Duodenal mucosa (tissue), 2 donors: Measurements from ENCODE around the gene HAPLN3.
"Not testable (repeated sequence)": the region's sequence is repeated elsewhere in the genome, so short reads cannot be mapped to it uniquely, and the experiment has no call there.

Source experiments
- H3K27ac ChIP-seq: one replicate; pipeline ENCODE4 v1.7.0; 2013; ENCODE audit warnings: low read depth, low read length
- H3K27me3 ChIP-seq, 2 donors: one replicate each; pipeline ENCODE4 v1.7.0; 2013; ENCODE audit warnings: low read length in 2 of 2, control low read depth in 1 of 2; ENCODE audit not compliant: insufficient read depth in 2 of 2, control insufficient read depth in 1 of 2
- H3K36me3 ChIP-seq, 2 donors: one replicate each; pipeline ENCODE4 v1.7.0; 2013; ENCODE audit warnings: low read length in 2 of 2, control low read depth in 1 of 2; ENCODE audit not compliant: insufficient read depth in 2 of 2, control insufficient read depth in 1 of 2
- H3K4me1 ChIP-seq, 2 donors: one replicate each; pipeline ENCODE4 v1.7.0; 2013; ENCODE audit warnings: low read length in 2 of 2, control low read depth in 1 of 2; ENCODE audit not compliant: insufficient read depth in 2 of 2, control insufficient read depth in 1 of 2
- H3K4me3 ChIP-seq, 2 donors: one replicate each; pipeline ENCODE4 v1.7.0; 2013; ENCODE audit warnings: low read length in 2 of 2, low read depth in 1 of 2
- H3K9ac ChIP-seq, 2 donors: one replicate each; pipeline ENCODE4 v1.7.0; 2013; ENCODE audit warnings: low read length in 2 of 2, low read depth in 1 of 2
- H3K9me3 ChIP-seq, 2 donors: one replicate each; pipeline ENCODE4 v1.7.0; 2013; ENCODE audit warnings: low read length in 2 of 2, control low read depth in 1 of 2; ENCODE audit not compliant: control insufficient read depth in 1 of 2

Gene HAPLN3

GRCh38 chr15:88928192-88928591 is 32.8 kb upstream of the HAPLN3 start:
- not testable (repeated sequence) for H3K36me3 ChIP-seq, H3K4me1 ChIP-seq, H3K4me3 ChIP-seq, H3K27me3 ChIP-seq, H3K9ac ChIP-seq, H3K27ac ChIP-seq, H3K9me3 ChIP-seq

- not testable (repeated sequence) for H3K27ac ChIP-seq, H3K9me3 ChIP-seq
Observed at GRCh38 chr15:88925648-88926047, 30.3 kb upstream of the HAPLN3 start.

GRCh38 chr15:88920892-88921435 is 25.6 kb upstream of the HAPLN3 start:
- H3K27ac ChIP-seq, H3K27me3 ChIP-seq, H3K4me1 ChIP-seq, H3K9ac ChIP-seq, H3K9me3 ChIP-seq, H3K36me3 ChIP-seq, H3K4me3 ChIP-seq: not testable (repeated sequence)

More at GRCh38 chr15:88925648-88926047, 30.3 kb upstream of the HAPLN3 start:
- not testable (repeated sequence) for H3K27me3 ChIP-seq, H3K4me1 ChIP-seq, H3K9ac ChIP-seq, H3K4me3 ChIP-seq, H3K36me3 ChIP-seq

- Histone ChIP-seq H3K27me3 (no peaks in the 10 kb centered on the region), H3K27ac (no peak overlapping the region), H3K36me3 (no peaks in the 10 kb centered on the region), H3K9me3 (no peaks in the 10 kb centered on the region), H3K4me3 (no peak overlapping the region), H3K4me1 (no peaks in the 10 kb centered on the region), H3K9ac (no peak overlapping the region)
Observed at GRCh38 chr15:88920186-88920891, 25.0 kb upstream of the HAPLN3 start.

DNA sequence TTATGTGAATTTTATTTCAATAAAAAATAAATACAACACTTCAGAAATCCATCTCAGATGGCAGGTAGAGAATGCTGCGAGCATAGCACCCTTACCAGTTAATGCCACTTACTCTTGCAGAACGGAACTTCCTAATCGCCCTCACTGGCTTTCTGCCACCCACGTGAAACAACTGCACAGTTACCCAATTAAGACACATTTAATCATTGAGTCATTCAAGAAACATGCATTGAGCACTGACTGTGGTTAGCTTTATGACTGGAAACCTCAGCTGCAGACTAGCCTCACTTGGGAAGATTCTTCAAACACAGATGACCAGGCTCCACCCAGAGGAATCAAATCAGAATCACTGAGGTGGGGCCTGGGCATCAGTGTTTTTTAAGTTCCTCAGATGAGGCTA is 23.4 kb upstream of the HAPLN3 start:
- no peaks in the 10 kb centered on the region for H3K4me1 ChIP-seq
- no peaks in the 10 kb centered on the region for H3K27me3 ChIP-seq
- no peak overlapping the region for H3K4me3 ChIP-seq
- H3K9ac ChIP-seq = no peak overlapping the region
- no peaks in the 10 kb centered on the region for H3K36me3 ChIP-seq
- H3K9me3 ChIP-seq = no peaks in the 10 kb centered on the region
- no peak overlapping the region for H3K27ac ChIP-seq

GRCh38 chr15:88917760-88918159 is 22.4 kb upstream of the HAPLN3 start:
- Histone ChIP-seq H3K4me1 (peaks cover 0 to 2% of the 10 kb centered on the region in 2 donors), H3K27ac (no peak overlapping the region), H3K4me3 (no peak overlapping the region), H3K27me3 (no peaks in the 10 kb centered on the region), H3K9me3 (no peaks in the 10 kb centered on the region), H3K36me3 (no peaks in the 10 kb centered on the region), H3K9ac (no peak overlapping the region)

DNA sequence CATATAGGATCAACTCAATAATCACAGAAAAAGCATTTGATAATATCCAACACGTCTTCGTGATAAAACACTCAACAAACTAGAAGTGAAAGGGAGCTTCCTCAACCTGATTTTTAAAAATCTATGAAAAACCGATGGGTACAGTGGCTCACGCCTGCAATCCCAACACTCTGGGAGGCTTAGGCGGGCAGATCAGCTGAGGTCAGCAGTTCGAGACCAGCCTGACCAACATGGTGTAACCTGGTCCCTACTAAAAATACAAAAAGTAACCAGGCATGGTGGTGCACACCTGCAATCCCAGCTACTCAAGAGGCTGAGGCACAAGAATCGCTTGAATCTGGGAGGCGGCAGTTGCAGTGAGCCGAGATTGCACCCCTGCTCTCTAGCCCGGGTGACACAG is 20.0 kb upstream of the HAPLN3 start:
- Histone ChIP-seq H3K36me3 (no peaks in the 10 kb centered on the region), H3K4me3 (no peak overlapping the region), H3K9me3 (no peaks in the 10 kb centered on the region), H3K27ac (no peak overlapping the region), H3K9ac (no peak overlapping the region), H3K4me1 (peaks cover 0 to 5% of the 10 kb centered on the region in 2 donors), H3K27me3 (no peaks in the 10 kb centered on the region)

DNA sequence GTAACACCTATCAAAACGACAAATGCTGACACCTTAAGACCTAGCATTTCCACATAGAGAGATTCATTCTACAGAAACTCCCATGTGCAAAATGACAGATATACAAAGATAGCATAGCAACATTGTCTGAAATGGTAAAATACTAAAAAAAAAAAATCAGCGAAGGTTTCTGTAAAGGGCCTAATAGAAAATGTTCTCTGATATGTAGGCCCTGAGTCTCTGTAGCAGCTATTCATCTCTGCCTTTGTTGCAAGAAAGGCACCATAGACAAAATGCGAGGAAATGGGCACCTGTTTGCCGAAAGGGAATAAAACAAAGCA is 18.5 kb upstream of the HAPLN3 start:
- H3K27ac ChIP-seq = no peak overlapping the region
- H3K9me3 ChIP-seq = no peaks in the 10 kb centered on the region
- no peaks in the 10 kb centered on the region for H3K36me3 ChIP-seq
- no peaks in the 10 kb centered on the region for H3K27me3 ChIP-seq
- peak overlapping the region; percentile 71 to 73 for H3K4me3 ChIP-seq
- no peak overlapping the region for H3K9ac ChIP-seq
- H3K4me1 ChIP-seq = peaks cover 0 to 5% of the 10 kb centered on the region in 2 donors

- H3K9me3 ChIP-seq = no peaks in the 10 kb centered on the region
- H3K27ac ChIP-seq = no peak within 1 kb of the TSS
- H3K36me3 ChIP-seq = no peaks in the 10 kb centered on the region
- H3K27me3 ChIP-seq = no peaks in the 10 kb centered on the region
- peaks cover 0 to 5% of the 10 kb centered on the region in 2 donors for H3K4me1 ChIP-seq
- peak within 1 kb of the TSS; percentile 38 to 43 for H3K9ac ChIP-seq
- peak within 1 kb of the TSS; percentile 71 to 73 for H3K4me3 ChIP-seq
Observed at GRCh38 chr15:88913017-88913849, 17.9 kb upstream of the HAPLN3 start, which contains the start of gene MFGE8. MFGE8 (minus strand) TSS chr15:88913379; CDS start chr15:88913319, 60 bp downstream.

DNA sequence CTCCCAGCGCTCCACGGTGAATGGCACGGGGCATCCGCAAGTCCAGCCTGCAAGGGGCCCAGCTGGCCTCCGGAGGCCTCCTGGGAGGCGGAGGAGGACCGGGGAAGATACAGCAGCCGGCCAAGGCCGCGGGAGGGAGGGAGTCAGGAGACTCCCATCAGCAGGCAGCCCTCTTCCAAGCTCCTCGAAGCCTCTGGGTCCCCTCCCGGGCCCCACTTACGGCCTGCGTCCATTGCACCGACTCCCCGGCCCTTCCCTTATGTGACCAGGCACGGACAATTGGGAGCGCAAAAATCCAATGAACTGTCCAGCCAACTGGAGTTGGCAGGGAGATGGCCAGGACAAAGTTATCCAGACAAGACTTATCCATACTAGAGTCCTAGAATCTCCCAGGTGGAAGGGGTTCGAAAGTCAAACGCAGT is 17.2 kb upstream of the HAPLN3 start:
- Histone ChIP-seq H3K4me1 (peaks cover 0 to 5% of the 10 kb centered on the region in 2 donors), H3K27me3 (no peaks in the 10 kb centered on the region), H3K4me3 (peak overlapping the region; percentile 71 to 73), H3K27ac (no peak overlapping the region), H3K9ac (peak overlapping the region; percentile 38 to 43), H3K9me3 (no peaks in the 10 kb centered on the region), H3K36me3 (no peaks in the 10 kb centered on the region)
